ENCODE measurements around the gene ZBTB40.

Gene ZBTB40

GRCh38 chr1:22555371-22555656, 103.7 kb downstream of the ZBTB40 start:
- no peak overlapping the region for H3K4me3 ChIP-seq (ENCODE audit: low read length)
- no peak for TF ChIP-seq CTCF (IDR thresholded peaks at IDR 0.05; ENCODE audit: insufficient read depth, low read depth, low read length, missing control alignments)
- no peak for DNase-seq (ENCODE audit: low read depth)

GRCh38 chr1:22556391-22557104, 104.9 kb downstream of the ZBTB40 start:
- H3K4me3 ChIP-seq (ENCODE audit: low read length) = no peak overlapping the region
- no peak for DNase-seq (ENCODE audit: low read depth)
- TF ChIP-seq CTCF (IDR thresholded peaks at IDR 0.05; ENCODE audit: insufficient read depth, low read depth, low read length, missing control alignments) = no peak

GRCh38 chr1:22557341-22557950, 105.8 kb downstream of the ZBTB40 start:
- H3K4me3 ChIP-seq (ENCODE audit: low read length) = no peak overlapping the region
- no peak for TF ChIP-seq CTCF (IDR thresholded peaks at IDR 0.05; ENCODE audit: insufficient read depth, low read depth, low read length, missing control alignments)
- DNase-seq (ENCODE audit: low read depth) = peak; percentile 57

- H3K4me3 ChIP-seq (ENCODE audit: low read length) = no peak within 1 kb of the TSS
- no peak for DNase-seq (ENCODE audit: low read depth)
- no peak for TF ChIP-seq CTCF (IDR thresholded peaks at IDR 0.05; ENCODE audit: insufficient read depth, low read depth, low read length, missing control alignments)
Observed at GRCh38 chr1:22562584-22563583, 111.2 kb downstream of the ZBTB40 start, which contains the start of gene EPHA8. Gene EPHA8, plus strand, starts transcription at chr1:22563489. Its CDS starts 147 bp downstream, at chr1:22563636.

GRCh38 chr1:22563671-22564602, 112.3 kb downstream of the ZBTB40 start:
- DNase-seq (ENCODE audit: low read depth) = no peak
- no peak overlapping the region for H3K4me3 ChIP-seq (ENCODE audit: low read length)

More at GRCh38 chr1:22563671-22564602, 112.3 kb downstream of the ZBTB40 start:
- TF ChIP-seq CTCF (IDR thresholded peaks at IDR 0.05; ENCODE audit: insufficient read depth, low read depth, low read length, missing control alignments) = no peak
